Thoracic aorta (tissue), 2 donors: ENCODE results near the gene HVCN1. TPM values are rescaled to one million over a fixed set of nuclear protein-coding genes. Genes with fewer than 3 reads are reported as not detected.
"Not testable (repeated sequence)": the region's sequence is repeated elsewhere in the genome, so short reads cannot be mapped to it uniquely, and the experiment has no call there.

Source experiments
- ATAC-seq: fragments of 150-250 bp; one replicate; pipeline ENCODE4 v1.8.0; 2017; ENCODE audit warnings: low read depth; ENCODE audit not compliant: insufficient number of reproducible peaks, low FRiP score
- DNase-seq: peaks from one replicate; pipeline ENCODE4 v3.0.0-alpha.2; 2020; ENCODE audit warnings: low spot score
- H3K27ac ChIP-seq, 2 donors: fragments of 200-600 bp; sonication (generic); 1 replicate in 1 of 2; 2 replicates in 1 of 2; pipeline ENCODE4 v1.5.1; 2016; ENCODE audit warnings: mild to moderate bottlenecking in 2 of 2, moderate library complexity in 2 of 2
- H3K27me3 ChIP-seq: fragments of 200-600 bp; sonication (generic); replicated peaks from 2 replicates; pipeline ENCODE4 v1.6.0; 2016; ENCODE audit warnings: mild to moderate bottlenecking; ENCODE audit not compliant: insufficient read depth
- H3K36me3 ChIP-seq: fragments of 200-600 bp; sonication (generic); one replicate; pipeline ENCODE4 v1.5.1; 2016
- H3K4me1 ChIP-seq, 2 donors: fragments of 200-600 bp; sonication (generic); 1 replicate in 1 of 2; 2 replicates in 1 of 2; pipeline versions ENCODE4 v1.5.1 to v1.6.0; 2016; ENCODE audit warnings: low read depth in 2 of 2, mild to moderate bottlenecking in 1 of 2; ENCODE audit not compliant: control insufficient read depth in 1 of 2
- H3K4me3 ChIP-seq: fragments of 200-600 bp; sonication (generic); 2 replicates; pipeline ENCODE4 v1.5.1; 2016; ENCODE audit warnings: mild to moderate bottlenecking
- H3K9me3 ChIP-seq: fragments of 200-600 bp; sonication (generic); 2 replicates; pipeline ENCODE4 v1.5.1; 2016
- total RNA-seq, 2 donors: library from RNA; depleted of rRNA; stranded (reverse); fragments of >200 nt; gene quantifications; one replicate each; pipeline versions ENCODE4 v1.1.0 to v1.2.3, GENCODE V29; 2016
- TF ChIP-seq, protein P1 (sequence below): fragments of 200-600 bp; sonication (generic); IDR thresholded peaks from one replicate; pipeline ENCODE4 v1.5.1; 2019; ENCODE audit warnings: antibody characterized with exemption

Gene HVCN1
- total RNA-seq, 2 donors from 2014 or later, result 12.3 to 14.5 TPM

DNA sequence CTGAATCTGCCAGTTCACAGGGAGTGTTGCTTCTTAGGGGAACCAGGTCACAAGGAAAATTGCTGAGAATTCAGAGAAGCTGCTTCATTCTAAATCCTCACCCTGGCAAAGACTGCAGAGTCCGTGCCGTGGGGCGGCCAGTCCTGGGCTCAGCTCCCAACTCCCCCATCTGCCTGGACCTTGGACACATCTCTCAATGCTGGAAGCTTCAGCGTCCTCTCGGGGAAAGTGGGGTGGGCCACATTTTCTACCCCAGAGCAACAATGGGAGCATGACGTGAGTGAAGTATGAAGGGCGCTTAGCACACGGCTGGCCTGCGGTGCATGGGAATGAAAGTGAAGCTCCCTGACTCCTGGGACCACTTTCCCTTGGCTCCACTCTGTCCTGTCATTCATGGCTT is 31.2 kb downstream of the HVCN1 start:
- ATAC-seq, result no peak
- Histone ChIP-seq H3K9me3 (no peaks in the 10 kb centered on the region), H3K36me3 (no peaks in the 10 kb centered on the region), H3K27ac (no peak overlapping the region), H3K27me3 (no peaks in the 10 kb centered on the region), H3K4me3 (no peak overlapping the region), H3K4me1 (no peaks in the 10 kb centered on the region)
- DNase-seq, result no peak
- TF ChIP-seq, protein P1, sequence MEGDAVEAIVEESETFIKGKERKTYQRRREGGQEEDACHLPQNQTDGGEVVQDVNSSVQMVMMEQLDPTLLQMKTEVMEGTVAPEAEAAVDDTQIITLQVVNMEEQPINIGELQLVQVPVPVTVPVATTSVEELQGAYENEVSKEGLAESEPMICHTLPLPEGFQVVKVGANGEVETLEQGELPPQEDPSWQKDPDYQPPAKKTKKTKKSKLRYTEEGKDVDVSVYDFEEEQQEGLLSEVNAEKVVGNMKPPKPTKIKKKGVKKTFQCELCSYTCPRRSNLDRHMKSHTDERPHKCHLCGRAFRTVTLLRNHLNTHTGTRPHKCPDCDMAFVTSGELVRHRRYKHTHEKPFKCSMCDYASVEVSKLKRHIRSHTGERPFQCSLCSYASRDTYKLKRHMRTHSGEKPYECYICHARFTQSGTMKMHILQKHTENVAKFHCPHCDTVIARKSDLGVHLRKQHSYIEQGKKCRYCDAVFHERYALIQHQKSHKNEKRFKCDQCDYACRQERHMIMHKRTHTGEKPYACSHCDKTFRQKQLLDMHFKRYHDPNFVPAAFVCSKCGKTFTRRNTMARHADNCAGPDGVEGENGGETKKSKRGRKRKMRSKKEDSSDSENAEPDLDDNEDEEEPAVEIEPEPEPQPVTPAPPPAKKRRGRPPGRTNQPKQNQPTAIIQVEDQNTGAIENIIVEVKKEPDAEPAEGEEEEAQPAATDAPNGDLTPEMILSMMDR, result no peak

DNA sequence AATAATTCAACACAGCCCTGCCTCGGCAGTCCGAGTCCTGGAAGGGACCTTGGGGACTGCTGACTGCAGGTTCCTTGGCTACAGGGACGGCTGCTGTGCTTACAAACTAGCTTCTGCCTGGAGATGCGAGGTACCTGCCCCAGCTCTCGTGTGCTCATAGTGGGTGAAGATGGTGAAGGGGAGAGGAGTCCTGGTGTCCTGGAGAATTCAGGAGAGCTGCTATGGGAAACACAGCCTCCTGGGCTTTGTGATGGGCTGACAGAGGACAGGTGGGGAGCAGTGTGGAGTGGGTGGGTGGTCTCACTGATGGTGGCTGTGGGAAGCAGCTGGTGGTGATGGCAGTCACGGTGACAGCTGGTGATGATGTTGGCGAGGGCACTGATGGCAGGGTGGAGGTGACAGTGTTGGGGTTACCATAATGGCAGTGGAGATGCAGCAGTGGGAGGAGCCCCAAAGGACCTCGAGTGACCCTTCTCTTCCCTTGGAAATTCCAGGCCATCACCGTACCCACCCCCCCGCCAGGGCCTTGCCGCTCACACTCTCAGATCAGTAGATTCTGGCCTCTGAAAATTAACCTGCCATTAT is 32.8 kb downstream of the HVCN1 start:
- H3K9me3 ChIP-seq, result no peaks in the 10 kb centered on the region
- no peak overlapping the region for H3K27ac ChIP-seq
- TF ChIP-seq, protein P1, result no peak
- H3K4me3 ChIP-seq, result no peak overlapping the region
- H3K27me3 ChIP-seq, result no peaks in the 10 kb centered on the region
- DNase-seq, result no peak
- H3K4me1 ChIP-seq, result no peaks in the 10 kb centered on the region
- H3K36me3 ChIP-seq, result peaks cover 4% of the 10 kb centered on the region
- no peak for ATAC-seq

- peaks cover 15% of the 10 kb centered on the region for H3K36me3 ChIP-seq
Observed at GRCh38 chr12:110654238-110654637, 34.7 kb downstream of the HVCN1 start.

DNA sequence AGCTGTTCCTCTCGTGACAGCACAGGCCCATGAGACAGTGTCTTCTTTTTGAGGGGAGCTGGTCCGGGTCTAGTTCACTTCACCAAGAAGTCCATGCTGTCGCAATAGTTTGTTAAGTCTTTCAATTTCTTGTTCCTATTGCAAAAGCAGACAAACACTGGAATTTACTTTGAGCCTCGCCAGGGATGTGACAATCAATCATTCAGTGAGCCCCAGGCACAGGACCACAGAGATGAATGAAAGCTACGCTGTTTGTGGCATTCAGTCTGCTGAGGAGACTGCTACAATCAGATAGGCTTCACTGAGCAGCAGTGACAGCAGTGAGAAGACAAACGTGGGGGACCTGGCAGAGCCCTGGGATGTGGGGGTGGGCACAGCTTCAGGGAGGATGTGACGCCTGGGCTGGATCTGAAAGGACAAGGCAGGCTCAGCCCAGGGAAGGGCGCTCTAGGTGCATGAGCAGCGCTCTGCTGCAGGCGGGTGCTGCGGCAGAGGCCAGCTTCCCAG is 39.5 kb downstream of the HVCN1 start:
- H3K4me3 ChIP-seq, result no peak overlapping the region
- H3K36me3 ChIP-seq, result peaks cover 28% of the 10 kb centered on the region
- no peak for ATAC-seq
- no peak overlapping the region for H3K27ac ChIP-seq
- H3K27me3 ChIP-seq, result no peaks in the 10 kb centered on the region
- TF ChIP-seq, protein P1, result no peak
- H3K9me3 ChIP-seq, result no peaks in the 10 kb centered on the region
- no peak for DNase-seq
- no peaks in the 10 kb centered on the region for H3K4me1 ChIP-seq

More at GRCh38 chr12:110654238-110654637, 34.7 kb downstream of the HVCN1 start:
- H3K27ac ChIP-seq, H3K4me3 ChIP-seq, DNase-seq, H3K4me1 ChIP-seq, H3K9me3 ChIP-seq, ATAC-seq, H3K27me3 ChIP-seq: not testable (repeated sequence)

DNA sequence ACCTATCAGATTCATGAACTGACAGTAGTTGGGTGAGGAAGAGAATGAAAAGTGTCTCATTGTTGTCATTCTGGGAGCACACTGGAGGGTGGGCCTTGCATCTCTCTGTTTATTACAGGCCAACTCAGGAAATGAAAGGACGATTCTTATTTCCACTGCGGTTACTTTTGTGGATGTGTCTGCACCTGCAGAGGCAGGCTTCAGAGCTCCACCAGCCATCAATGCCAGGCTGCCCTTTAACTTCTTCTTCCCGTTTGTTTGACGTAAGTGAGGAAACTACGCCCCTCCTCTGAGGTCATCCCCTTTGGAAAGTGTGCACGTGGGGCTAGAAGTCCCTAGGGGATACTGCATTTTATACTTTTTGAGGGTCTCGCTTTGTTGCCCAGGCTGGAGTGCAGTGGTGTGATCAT is 41.3 kb downstream of the HVCN1 start:
- peaks cover 28% of the 10 kb centered on the region for H3K36me3 ChIP-seq
- DNase-seq, result no peak
- H3K9me3 ChIP-seq, result no peaks in the 10 kb centered on the region
- ATAC-seq, result no peak
- TF ChIP-seq, protein P1, result no peak
- no peak overlapping the region for H3K4me3 ChIP-seq
- H3K27ac ChIP-seq, result no peak overlapping the region
- no peaks in the 10 kb centered on the region for H3K4me1 ChIP-seq
- H3K27me3 ChIP-seq, result no peaks in the 10 kb centered on the region

DNA sequence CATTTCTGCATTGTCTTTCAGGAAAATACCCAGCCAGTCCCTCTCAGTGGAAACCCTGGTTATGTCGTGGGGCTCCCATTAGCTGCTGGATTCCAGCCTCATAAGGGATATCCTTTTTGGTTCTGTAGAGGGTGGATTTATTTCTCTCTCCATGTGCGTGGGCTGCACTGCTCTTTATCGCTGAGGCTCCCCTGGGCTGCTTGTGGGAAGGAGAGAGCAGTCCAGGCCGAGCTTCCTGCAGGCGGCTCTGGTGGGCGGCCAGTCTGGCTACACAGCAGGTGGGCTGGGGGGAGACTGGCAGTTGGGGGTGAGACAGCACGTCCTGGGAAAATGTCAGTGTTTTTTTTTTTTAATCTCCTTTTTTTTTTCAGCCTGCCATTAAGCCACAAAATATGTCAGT is 47.4 kb downstream of the HVCN1 start:
- no peaks in the 10 kb centered on the region for H3K27me3 ChIP-seq
- H3K4me3 ChIP-seq, result no peak overlapping the region
- no peak for ATAC-seq
- TF ChIP-seq, protein P1, result no peak
- H3K4me1 ChIP-seq, result peaks cover 0 to 29% of the 10 kb centered on the region in 2 donors
- no peaks in the 10 kb centered on the region for H3K9me3 ChIP-seq
- no peak for DNase-seq
- H3K36me3 ChIP-seq, result peaks cover 2% of the 10 kb centered on the region
- H3K27ac ChIP-seq, result peak overlapping the region; percentile 17 to 36
